Inferior parietal cortex (tissue), 1 donor: ENCODE data around the gene ARFGAP3.

Experiments used
- DNase-seq: peaks from one replicate; pipeline ENCODE4 v3.0.0-alpha.2; 2016; ENCODE audit errors: extremely low spot score

ARFGAP3 gene

GRCh38 chr22:42820045-42820763 is 36.9 kb downstream of the ARFGAP3 start:
- peak; percentile 71 for DNase-seq

GRCh38 chr22:42819412-42820044 is 37.5 kb downstream of the ARFGAP3 start:
- no peak for DNase-seq

- no peak for DNase-seq
Observed at GRCh38 chr22:42817556-42817955, 39.5 kb downstream of the ARFGAP3 start.

GRCh38 chr22:42816336-42816735 is 40.7 kb downstream of the ARFGAP3 start:
- DNase-seq = no peak

GRCh38 chr22:42814616-42815015 is 42.5 kb downstream of the ARFGAP3 start:
- DNase-seq = no peak

GRCh38 chr22:42814215-42814614 is 42.9 kb downstream of the ARFGAP3 start:
- DNase-seq = no peak

- no peak for DNase-seq
Observed at GRCh38 chr22:42813501-42813900, 43.6 kb downstream of the ARFGAP3 start.

- no peak for DNase-seq
Observed at GRCh38 chr22:42811459-42811858, 45.6 kb downstream of the ARFGAP3 start.

GRCh38 chr22:42808521-42808920 is 48.6 kb downstream of the ARFGAP3 start:
- no peak for DNase-seq

- no peak for DNase-seq
Observed at GRCh38 chr22:42807185-42807584, 49.9 kb downstream of the ARFGAP3 start.

- no peak for DNase-seq
Observed at GRCh38 chr22:42805998-42806830, 50.9 kb downstream of the ARFGAP3 start.

GRCh38 chr22:42805016-42805997 is 51.8 kb downstream of the ARFGAP3 start:
- DNase-seq = no peak

GRCh38 chr22:42803389-42803788 is 53.7 kb downstream of the ARFGAP3 start:
- no peak for DNase-seq

GRCh38 chr22:42801252-42802080 is 55.6 kb downstream of the ARFGAP3 start:
- no peak for DNase-seq

- no peak for DNase-seq
Observed at GRCh38 chr22:42800451-42801251, 56.4 kb downstream of the ARFGAP3 start.

- no peak for DNase-seq
Observed at GRCh38 chr22:42799461-42800405, 57.3 kb downstream of the ARFGAP3 start.

- DNase-seq = no peak
Observed at GRCh38 chr22:42799061-42799460, 58.0 kb downstream of the ARFGAP3 start.

GRCh38 chr22:42797011-42797410 is 60.1 kb downstream of the ARFGAP3 start:
- no peak for DNase-seq

GRCh38 chr22:42796081-42796480 is 61.0 kb downstream of the ARFGAP3 start:
- no peak for DNase-seq
